Activated CD4-positive, alpha-beta T cell treated with anti-CD3 and anti-CD28 coated beads for 36 hours (primary cell): ENCODE results near the gene ZDHHC8. TPM values are rescaled to one million over a fixed set of nuclear protein-coding genes. Genes with fewer than 3 reads are reported as not detected.

Experiments
- ATAC-seq: fragments of 200-7000 bp; cut with Tn5 transposase; one replicate; pipeline ENCODE4 v1.10.0; 2021; ENCODE audit warnings: mild to moderate bottlenecking, moderate library complexity
- CTCF ChIA-PET: fragments of 350-600 bp; sonication (Branson Sonifier 250); formaldehyde crosslinking; loops from one replicate; lab custom pipeline; 2021; ENCODE audit warnings: antibody characterized with exemption; lab: Charles Lee
- POLR2A ChIA-PET: fragments of 350-600 bp; sonication (Branson Sonifier 250); formaldehyde crosslinking; loops from one replicate; lab custom pipeline; 2021; ENCODE audit warnings: antibody characterized with exemption, inconsistent platforms; lab: Charles Lee
- DNase-seq: peaks from one replicate; pipeline ENCODE4 v3.0.0-alpha.2; 2020
- H3K27ac Mint-ChIP-seq: one replicate; pipeline ENCODE4 v1.8.0; 2021; ENCODE audit warnings: mixed read lengths
- H3K27me3 Mint-ChIP-seq: one replicate; pipeline ENCODE4 v1.8.0; 2021; ENCODE audit warnings: mixed read lengths
- H3K36me3 Mint-ChIP-seq: one replicate; pipeline ENCODE4 v1.8.0; 2021; ENCODE audit warnings: low read depth, mixed read lengths
- H3K4me1 Mint-ChIP-seq: one replicate; pipeline ENCODE4 v1.8.0; 2021; ENCODE audit warnings: mixed read lengths
- H3K4me3 Mint-ChIP-seq: one replicate; pipeline ENCODE4 v1.8.0; 2021; ENCODE audit warnings: mild to moderate bottlenecking, moderate library complexity, mixed read lengths
- H3K9me3 Mint-ChIP-seq: one replicate; pipeline ENCODE4 v1.8.0; 2021; ENCODE audit warnings: low read depth, mixed read lengths
- intact Hi-C, 2 experiments: fragments of 100-400 bp; cut with DNase I in 1 of 2; cut with micrococcal nuclease in 1 of 2; formaldehyde crosslinking; loops; one replicate each; pipeline versions ENCODE4 v1.14.2 to v1.15.1; 2022 to 2024; cut with DNase I, micrococcal nuclease
- total RNA-seq, 2 experiments: library from RNA; stranded (reverse); gene quantifications; one replicate each; pipeline ENCODE4 v1.2.3, GENCODE V29; 2021

The ZDHHC8 gene
- total RNA-seq, 2 experiments from 2014 or later = 47.7 to 49.8 TPM

- Mint-ChIP-seq H3K4me3 (no peak overlapping the region), H3K36me3 (no peaks in the 10 kb centered on the region), H3K4me1 (no peaks in the 10 kb centered on the region), H3K9me3 (no peaks in the 10 kb centered on the region), H3K27me3 (no peaks in the 10 kb centered on the region), H3K27ac (no peak overlapping the region)
- ChIA-PET CTCF (no interaction called here), POLR2A (no interaction called here)
- ATAC-seq (no peak), DNase-seq (no peak)
- intact Hi-C loops = no loop called here
Observed at GRCh38 chr22:20170170-20170569, 38.6 kb downstream of the ZDHHC8 start.

GRCh38 chr22:20171288-20172140 is 39.9 kb downstream of the ZDHHC8 start:
- H3K9me3 Mint-ChIP-seq = no peaks in the 10 kb centered on the region
- H3K27ac Mint-ChIP-seq = no peak overlapping the region
- DNase-seq (no peak), ATAC-seq (no peak)
- POLR2A ChIA-PET = no interaction called here
- H3K36me3 Mint-ChIP-seq = no peaks in the 10 kb centered on the region
- no peaks in the 10 kb centered on the region for H3K4me1 Mint-ChIP-seq
- intact Hi-C loops = no loop called here
- CTCF ChIA-PET = no interaction called here
- no peaks in the 10 kb centered on the region for H3K27me3 Mint-ChIP-seq
- H3K4me3 Mint-ChIP-seq = no peak overlapping the region

GRCh38 chr22:20172141-20172613 is 40.6 kb downstream of the ZDHHC8 start:
- Mint-ChIP-seq H3K9me3 (no peaks in the 10 kb centered on the region), H3K4me3 (no peak overlapping the region), H3K27ac (no peak overlapping the region), H3K4me1 (no peaks in the 10 kb centered on the region), H3K36me3 (no peaks in the 10 kb centered on the region), H3K27me3 (no peaks in the 10 kb centered on the region)
- intact Hi-C loops = no loop called here
- ATAC-seq (no peak), DNase-seq (no peak)
- POLR2A ChIA-PET = no interaction called here
- CTCF ChIA-PET = no interaction called here

- H3K36me3 Mint-ChIP-seq = no peaks in the 10 kb centered on the region
- no peak overlapping the region for H3K4me3 Mint-ChIP-seq
- no peak overlapping the region for H3K27ac Mint-ChIP-seq
- intact Hi-C loops = no loop called here
- ChIA-PET CTCF (no interaction called here), POLR2A (no interaction called here)
- H3K9me3 Mint-ChIP-seq = no peaks in the 10 kb centered on the region
- DNase-seq = no peak
- H3K4me1 Mint-ChIP-seq = no peaks in the 10 kb centered on the region
- no peaks in the 10 kb centered on the region for H3K27me3 Mint-ChIP-seq
- no peak for ATAC-seq
Observed at GRCh38 chr22:20173246-20173645, 41.6 kb downstream of the ZDHHC8 start.

GRCh38 chr22:20173772-20174171 is 42.2 kb downstream of the ZDHHC8 start:
- Mint-ChIP-seq H3K27me3 (no peaks in the 10 kb centered on the region), H3K4me3 (no peak overlapping the region), H3K36me3 (no peaks in the 10 kb centered on the region), H3K4me1 (no peaks in the 10 kb centered on the region), H3K9me3 (no peaks in the 10 kb centered on the region), H3K27ac (no peak overlapping the region)
- POLR2A ChIA-PET = no interaction called here
- ATAC-seq (no peak), DNase-seq (no peak)
- intact Hi-C loops = no loop called here
- CTCF ChIA-PET = no interaction called here

GRCh38 chr22:20174785-20175596 is 43.4 kb downstream of the ZDHHC8 start:
- ATAC-seq = no peak
- Mint-ChIP-seq H3K27me3 (no peaks in the 10 kb centered on the region), H3K4me1 (no peaks in the 10 kb centered on the region), H3K36me3 (no peaks in the 10 kb centered on the region), H3K9me3 (no peaks in the 10 kb centered on the region), H3K27ac (no peak overlapping the region), H3K4me3 (no peak overlapping the region)
- intact Hi-C loops = no loop called here
- POLR2A ChIA-PET = no interaction called here
- CTCF ChIA-PET = no interaction called here
- DNase-seq = no peak

GRCh38 chr22:20175597-20175900 is 43.9 kb downstream of the ZDHHC8 start:
- H3K36me3 Mint-ChIP-seq = no peaks in the 10 kb centered on the region
- ChIA-PET POLR2A (no interaction called here), CTCF (no interaction called here)
- DNase-seq (no peak), ATAC-seq (no peak)
- H3K9me3 Mint-ChIP-seq = no peaks in the 10 kb centered on the region
- no peak overlapping the region for H3K27ac Mint-ChIP-seq
- intact Hi-C loops = no loop called here
- no peaks in the 10 kb centered on the region for H3K27me3 Mint-ChIP-seq
- H3K4me3 Mint-ChIP-seq = no peak overlapping the region
- no peaks in the 10 kb centered on the region for H3K4me1 Mint-ChIP-seq

- Mint-ChIP-seq H3K36me3 (no peaks in the 10 kb centered on the region), H3K4me3 (no peak overlapping the region), H3K9me3 (no peaks in the 10 kb centered on the region), H3K27me3 (no peaks in the 10 kb centered on the region), H3K4me1 (no peaks in the 10 kb centered on the region), H3K27ac (no peak overlapping the region)
- no peak for ATAC-seq
- intact Hi-C loops = no loop called here
- DNase-seq = no peak
- CTCF ChIA-PET = interaction anchor here (0.6 kb wide), 1 partner anchor 17 kb away, joined by 3 read pairs; no protein-coding TSS in a partner anchor
- POLR2A ChIA-PET = no interaction called here
Observed at GRCh38 chr22:20176421-20177085, 44.9 kb downstream of the ZDHHC8 start.

- H3K4me3 Mint-ChIP-seq = no peak overlapping the region
- POLR2A ChIA-PET = no interaction called here
- CTCF ChIA-PET = no interaction called here
- no peaks in the 10 kb centered on the region for H3K4me1 Mint-ChIP-seq
- no peaks in the 10 kb centered on the region for H3K9me3 Mint-ChIP-seq
- ATAC-seq = no peak
- no peaks in the 10 kb centered on the region for H3K36me3 Mint-ChIP-seq
- H3K27ac Mint-ChIP-seq = no peak overlapping the region
- intact Hi-C loops = no loop called here
- H3K27me3 Mint-ChIP-seq = no peaks in the 10 kb centered on the region
- DNase-seq = no peak
Observed at GRCh38 chr22:20177217-20177911, 45.8 kb downstream of the ZDHHC8 start.

- ATAC-seq = no peak
Observed at GRCh38 chr22:20178075-20178914, 46.7 kb downstream of the ZDHHC8 start.

GRCh38 chr22:20178915-20179227 is 47.3 kb downstream of the ZDHHC8 start:
- ATAC-seq (no peak), DNase-seq (no peak)
- ChIA-PET CTCF (no interaction called here), POLR2A (no interaction called here)
- H3K27ac Mint-ChIP-seq = no peak overlapping the region
- H3K4me3 Mint-ChIP-seq = no peak overlapping the region
- no peaks in the 10 kb centered on the region for H3K4me1 Mint-ChIP-seq
- H3K27me3 Mint-ChIP-seq = no peaks in the 10 kb centered on the region
- H3K9me3 Mint-ChIP-seq = no peaks in the 10 kb centered on the region
- H3K36me3 Mint-ChIP-seq = no peaks in the 10 kb centered on the region
- intact Hi-C loops = no loop called here

More at GRCh38 chr22:20178075-20178914, 46.7 kb downstream of the ZDHHC8 start:
- no peak overlapping the region for H3K4me3 Mint-ChIP-seq
- DNase-seq = no peak
- H3K27ac Mint-ChIP-seq = no peak overlapping the region
- H3K4me1 Mint-ChIP-seq = no peaks in the 10 kb centered on the region
- no peaks in the 10 kb centered on the region for H3K9me3 Mint-ChIP-seq
- CTCF ChIA-PET = no interaction called here
- intact Hi-C loops = no loop called here
- no peaks in the 10 kb centered on the region for H3K36me3 Mint-ChIP-seq
- H3K27me3 Mint-ChIP-seq = no peaks in the 10 kb centered on the region
- POLR2A ChIA-PET = no interaction called here
